ENCODE measurements around the gene KRT34. TPM values are rescaled to one million over a fixed set of nuclear protein-coding genes. Genes with fewer than 3 reads are reported as not detected.
A peak's percentile ranks its signal among the peaks of the same experiment; 100 is the strongest.

KRT34 gene
- total RNA-seq, 1 donor, result 11.2 TPM

DNA sequence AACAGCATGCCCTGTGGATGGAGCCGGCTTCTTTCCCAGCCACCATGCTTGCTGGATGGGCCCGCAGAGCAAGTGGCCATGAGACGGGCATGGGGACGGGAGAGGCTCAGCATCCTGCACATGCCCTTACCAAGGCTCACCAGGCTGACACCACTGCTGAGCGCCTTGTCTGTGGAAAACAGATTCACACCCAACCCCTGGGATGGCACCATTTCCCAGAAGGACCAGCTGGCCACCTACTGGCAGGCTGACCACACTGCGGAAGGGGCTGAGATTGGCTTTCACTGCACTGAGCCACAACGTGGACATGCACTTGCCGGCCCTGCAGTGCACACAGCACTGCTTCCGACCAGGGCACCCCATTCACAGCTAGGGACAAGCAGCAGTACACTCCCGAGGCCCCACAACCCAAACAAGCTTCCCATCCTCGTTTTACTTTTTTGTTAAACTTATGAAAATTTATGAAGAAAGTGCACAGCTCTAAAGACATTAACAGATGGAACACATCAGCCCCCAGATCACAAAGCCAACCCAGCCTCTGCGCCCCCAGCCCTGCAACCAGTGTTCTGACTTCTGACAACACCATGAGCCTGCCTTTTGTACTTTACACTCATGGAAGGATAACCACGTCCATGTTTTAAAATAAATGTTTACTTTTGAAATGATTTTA lies 52.7 kb downstream of the KRT34 start:
- Histone ChIP-seq H3K27me3 (ENCODE audit: insufficient read depth, low read length) (no peaks in the 10 kb centered on the region), H3K9me3 (ENCODE audit: low read depth, low read length) (no peaks in the 10 kb centered on the region), H3K79me2 (ENCODE audit: insufficient read depth, low read length) (no peaks in the 10 kb centered on the region), H3K4me3 (ENCODE audit: insufficient read depth, low read length) (no peak overlapping the region), H2AFZ (ENCODE audit: low read length) (peak overlapping the region; percentile 21), H3K36me3 (ENCODE audit: insufficient read depth, low read length) (no peaks in the 10 kb centered on the region), H3K4me1 (ENCODE audit: insufficient read depth, low read length) (no peaks in the 10 kb centered on the region), H3K27ac (ENCODE audit: low read depth, low read length) (no peak overlapping the region), H3K4me2 (ENCODE audit: insufficient read depth, low read length) (no peak overlapping the region), H4K20me1 (ENCODE audit: insufficient read depth, low read length) (no peaks in the 10 kb centered on the region)
- TF ChIP-seq, protein P1, sequence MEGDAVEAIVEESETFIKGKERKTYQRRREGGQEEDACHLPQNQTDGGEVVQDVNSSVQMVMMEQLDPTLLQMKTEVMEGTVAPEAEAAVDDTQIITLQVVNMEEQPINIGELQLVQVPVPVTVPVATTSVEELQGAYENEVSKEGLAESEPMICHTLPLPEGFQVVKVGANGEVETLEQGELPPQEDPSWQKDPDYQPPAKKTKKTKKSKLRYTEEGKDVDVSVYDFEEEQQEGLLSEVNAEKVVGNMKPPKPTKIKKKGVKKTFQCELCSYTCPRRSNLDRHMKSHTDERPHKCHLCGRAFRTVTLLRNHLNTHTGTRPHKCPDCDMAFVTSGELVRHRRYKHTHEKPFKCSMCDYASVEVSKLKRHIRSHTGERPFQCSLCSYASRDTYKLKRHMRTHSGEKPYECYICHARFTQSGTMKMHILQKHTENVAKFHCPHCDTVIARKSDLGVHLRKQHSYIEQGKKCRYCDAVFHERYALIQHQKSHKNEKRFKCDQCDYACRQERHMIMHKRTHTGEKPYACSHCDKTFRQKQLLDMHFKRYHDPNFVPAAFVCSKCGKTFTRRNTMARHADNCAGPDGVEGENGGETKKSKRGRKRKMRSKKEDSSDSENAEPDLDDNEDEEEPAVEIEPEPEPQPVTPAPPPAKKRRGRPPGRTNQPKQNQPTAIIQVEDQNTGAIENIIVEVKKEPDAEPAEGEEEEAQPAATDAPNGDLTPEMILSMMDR (IDR thresholded peaks at IDR 0.05; ENCODE audit: extremely low read depth, low read depth, low read length), result peak; percentile 81
- peak; percentile 95 for DNase-seq (ENCODE audit: insufficient read length, low spot score, missing footprints)

DNA sequence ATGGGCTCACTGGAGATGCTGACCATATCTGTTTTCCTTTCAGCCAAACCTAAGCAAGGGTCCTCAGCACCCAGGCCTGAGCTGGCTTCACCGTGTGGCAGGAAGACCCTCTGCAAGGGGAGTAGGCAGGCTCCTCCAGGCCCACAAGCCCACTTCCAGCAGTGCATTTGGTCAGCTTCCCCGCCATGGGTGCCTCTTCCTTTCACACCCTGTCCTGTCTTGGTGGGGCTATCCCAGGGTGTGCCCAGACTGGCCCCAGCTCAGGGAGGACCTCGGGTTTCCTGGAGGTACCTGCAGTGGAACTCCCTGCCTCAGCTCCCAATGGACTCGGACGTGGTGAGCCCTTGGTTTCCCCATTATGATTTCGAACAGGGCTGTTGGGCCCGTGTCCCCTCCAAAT lies 53.9 kb downstream of the KRT34 start:
- Histone ChIP-seq H3K27me3 (ENCODE audit: insufficient read depth, low read length) (no peaks in the 10 kb centered on the region), H3K27ac (ENCODE audit: low read depth, low read length) (no peak overlapping the region), H3K9me3 (ENCODE audit: low read depth, low read length) (no peaks in the 10 kb centered on the region), H3K4me3 (ENCODE audit: insufficient read depth, low read length) (no peak overlapping the region), H4K20me1 (ENCODE audit: insufficient read depth, low read length) (no peaks in the 10 kb centered on the region), H3K4me2 (ENCODE audit: insufficient read depth, low read length) (no peak overlapping the region), H3K4me1 (ENCODE audit: insufficient read depth, low read length) (no peaks in the 10 kb centered on the region), H2AFZ (ENCODE audit: low read length) (no peak overlapping the region), H3K79me2 (ENCODE audit: insufficient read depth, low read length) (no peaks in the 10 kb centered on the region), H3K36me3 (ENCODE audit: insufficient read depth, low read length) (no peaks in the 10 kb centered on the region)
- TF ChIP-seq, protein P1 (IDR thresholded peaks at IDR 0.05; ENCODE audit: extremely low read depth, low read depth, low read length), result no peak
- no peak for DNase-seq (ENCODE audit: insufficient read length, low spot score, missing footprints)

Other genes starting within 250 kb of the KRT34 start
- gene KRTAP4-6, start 241.8 kb downstream of the KRT34 start, total RNA-seq, result not detected in 2 replicates
- gene KRTAP4-5, start 232.5 kb downstream of the KRT34 start, total RNA-seq, result not detected in 2 replicates
- gene KRTAP4-4, start 221.6 kb downstream of the KRT34 start, total RNA-seq, result not detected in 2 replicates
- not detected in 2 replicates for gene KRTAP4-3, start 214.1 kb downstream of the KRT34 start, total RNA-seq
- not detected in 2 replicates for gene KRTAP4-2, start 204.1 kb downstream of the KRT34 start, total RNA-seq
- gene KRTAP4-1, start 197.4 kb downstream of the KRT34 start, total RNA-seq, result not detected in 2 replicates
- gene KRTAP9-1, start 192.4 kb downstream of the KRT34 start, total RNA-seq, result not detected in 2 replicates
- gene KRTAP9-2, start 155.7 kb downstream of the KRT34 start, total RNA-seq, result not detected in 2 replicates
- not detected in 2 replicates for gene KRTAP9-3, start 149.9 kb downstream of the KRT34 start, total RNA-seq
- gene KRTAP9-8, start 144.3 kb downstream of the KRT34 start, total RNA-seq, result not detected in 2 replicates
- not detected in 2 replicates for gene KRTAP9-4, start 132.6 kb downstream of the KRT34 start, total RNA-seq
- gene KRTAP9-9, start 126.9 kb downstream of the KRT34 start, total RNA-seq, result not detected in 2 replicates
- gene KRTAP9-6, start 116.9 kb downstream of the KRT34 start, total RNA-seq, result not detected in 2 replicates
- not detected in 2 replicates for gene KRTAP9-7, start 106.6 kb downstream of the KRT34 start, total RNA-seq
- gene KRTAP29-1, start 79.5 kb downstream of the KRT34 start, total RNA-seq, result not detected in 2 replicates
- not detected in 2 replicates for gene KRTAP16-1, start 73.0 kb downstream of the KRT34 start, total RNA-seq
- not detected in 2 replicates for gene KRTAP17-1, start 66.6 kb downstream of the KRT34 start, total RNA-seq
- gene KRT33A, start 31.5 kb downstream of the KRT34 start, total RNA-seq, result not detected in 2 replicates
- 0.29 and 1.1 TPM in 2 replicates for gene KRT33B, start 12.5 kb downstream of the KRT34 start, total RNA-seq
- not detected in 2 replicates for gene KRT31, start 15.3 kb upstream of the KRT34 start, total RNA-seq
- not detected in 2 replicates for gene KRT37, start 42.3 kb upstream of the KRT34 start, total RNA-seq
- under 0.01 TPM in 2 replicates for gene KRT38, start 58.7 kb upstream of the KRT34 start, total RNA-seq
- gene KRT32, start 85.1 kb upstream of the KRT34 start, total RNA-seq, result not detected in 2 replicates
- not detected in 2 replicates for gene KRT35, start 98.8 kb upstream of the KRT34 start, total RNA-seq
- gene KRT36, start 107.6 kb upstream of the KRT34 start, total RNA-seq, result 0.36 TPM in 1 of 2 replicates, not detected in the other
- not detected in 2 replicates for gene KRT13, start 123.3 kb upstream of the KRT34 start, total RNA-seq
- 0.59 and 0.72 TPM in 2 replicates for gene KRT15, start 136.6 kb upstream of the KRT34 start, total RNA-seq
- 68.8 and 69.0 TPM in 2 replicates for gene KRT19, start 146.0 kb upstream of the KRT34 start, total RNA-seq
- not detected in 2 replicates for gene KRT9, start 189.8 kb upstream of the KRT34 start, total RNA-seq
- gene KRT14, start 204.6 kb upstream of the KRT34 start, total RNA-seq, result 12.3 and 23.0 TPM in 2 replicates
- 4.3 and 5.6 TPM in 2 replicates for gene KRT16, start 230.5 kb upstream of the KRT34 start, total RNA-seq
- 4.3 and 4.7 TPM in 2 replicates for gene KRT17, start 242.3 kb upstream of the KRT34 start, total RNA-seq

Data from osteoblast (primary cell).